Activated naive CD4-positive, alpha-beta T cell treated with anti-CD3 and anti-CD28 coated beads, Interleukin-2, amount 50 U/mL, for 16 hours (primary cell): ENCODE data around the gene MAP1LC3B.
"Not testable (repeated sequence)": the region's sequence is repeated elsewhere in the genome, so short reads cannot be mapped to it uniquely, and the experiment has no call there.

Experiments
- DNase-seq: peaks from one replicate; pipeline ENCODE4 v3.0.0-alpha.2; 2020

The MAP1LC3B gene

GRCh38 chr16:87361916-87362619 lies 30.1 kb upstream of the MAP1LC3B start:
- no peak for DNase-seq

- not testable (repeated sequence) for DNase-seq
Measured at GRCh38 chr16:87362828-87363559, 29.1 kb upstream of the MAP1LC3B start.

GRCh38 chr16:87363771-87364455 lies 28.2 kb upstream of the MAP1LC3B start:
- DNase-seq = no peak

DNA sequence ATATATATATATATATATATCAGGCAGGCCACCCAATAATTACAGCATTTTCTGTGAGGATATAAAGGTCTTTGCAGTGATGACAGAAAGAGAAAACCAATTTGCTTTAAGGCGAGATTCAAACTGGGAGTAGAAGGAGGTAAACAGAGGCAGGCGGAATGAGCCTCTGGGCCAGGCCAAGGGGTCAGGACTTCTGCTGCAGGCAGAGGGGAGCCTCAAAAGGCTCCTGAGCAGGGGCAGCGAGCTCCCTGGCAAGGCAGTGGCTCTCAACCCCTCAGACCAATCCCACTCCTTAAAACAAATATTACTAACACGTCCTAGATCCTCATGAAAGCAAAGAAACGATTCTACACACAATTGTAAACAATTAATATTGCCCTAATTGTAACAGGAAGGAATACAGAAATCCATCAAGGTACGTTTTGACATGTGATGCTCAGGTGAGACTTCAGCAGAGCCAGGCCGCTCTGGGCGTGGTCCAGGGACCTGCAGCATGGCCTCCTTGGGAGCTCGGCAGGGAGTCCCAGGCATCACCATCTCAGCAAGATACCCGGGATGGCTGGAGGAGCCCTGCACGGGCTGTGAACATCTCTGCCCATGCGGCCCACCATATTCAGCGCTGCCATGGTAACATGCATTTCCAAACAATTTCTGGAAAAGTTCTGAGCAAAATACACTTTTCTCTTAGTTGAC lies 27.0 kb upstream of the MAP1LC3B start:
- DNase-seq = no peak

DNA sequence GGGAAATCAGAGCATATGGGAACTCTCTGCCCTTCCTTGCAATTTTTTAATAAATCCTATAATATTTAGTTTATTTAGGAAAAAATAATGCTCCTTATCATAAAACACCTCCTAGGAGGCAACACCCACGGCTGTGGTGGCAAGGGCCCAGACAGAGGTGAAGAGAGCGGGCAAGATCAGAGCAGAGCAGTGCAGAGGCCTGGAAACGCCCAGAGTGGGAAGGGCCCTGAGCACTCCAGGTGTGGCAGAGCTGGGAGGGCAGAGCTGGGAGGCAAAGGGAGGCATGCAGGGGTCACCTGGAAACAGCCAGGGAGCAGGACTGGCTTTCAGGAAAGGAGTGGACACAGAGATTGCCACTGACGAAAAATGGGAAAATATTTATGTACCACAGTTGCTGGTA lies 25.8 kb upstream of the MAP1LC3B start:
- no peak for DNase-seq

DNA sequence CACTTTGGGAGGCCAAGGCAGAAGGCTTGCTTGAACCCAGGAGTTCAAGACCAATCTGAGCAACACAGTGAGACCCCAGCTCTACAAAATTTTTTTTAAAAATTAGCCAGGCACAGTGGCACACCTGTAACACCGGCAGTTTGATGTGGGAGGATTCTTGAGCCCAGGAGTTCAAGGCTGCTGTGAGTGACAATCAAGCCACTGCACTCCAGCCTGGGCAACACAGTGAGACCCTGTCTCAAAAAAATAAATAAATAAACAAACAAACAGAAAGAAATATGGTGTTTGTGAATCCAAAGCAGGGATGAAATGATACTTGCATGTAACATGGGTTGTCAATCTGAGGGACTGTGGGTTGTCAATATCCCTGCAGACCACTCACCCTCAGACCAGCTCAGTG lies 25.2 kb upstream of the MAP1LC3B start:
- DNase-seq = no peak

DNA sequence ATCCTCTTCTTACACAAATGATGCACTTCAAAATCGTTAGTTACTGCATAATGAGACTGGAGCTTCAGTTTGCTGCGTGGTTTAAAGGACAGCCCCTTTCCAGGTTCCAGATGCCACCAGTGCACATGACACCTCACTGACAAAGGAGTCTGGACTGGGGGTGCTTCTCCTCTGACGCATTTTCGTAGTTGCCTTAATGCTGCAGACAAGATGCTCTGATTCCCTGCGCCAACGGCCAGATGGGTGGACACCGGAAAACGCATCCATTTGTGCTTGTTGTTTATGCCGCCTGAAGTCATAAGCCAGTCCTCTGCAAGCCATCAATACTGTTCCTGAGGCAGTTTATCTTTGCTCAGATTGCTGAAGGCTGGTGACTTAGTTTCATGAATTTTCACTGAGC lies 24.6 kb upstream of the MAP1LC3B start:
- no peak for DNase-seq

GRCh38 chr16:87368029-87368770 lies 23.9 kb upstream of the MAP1LC3B start:
- no peak for DNase-seq

- no peak for DNase-seq
Measured at GRCh38 chr16:87369117-87369765, 22.9 kb upstream of the MAP1LC3B start.

GRCh38 chr16:87369796-87370719 lies 22.1 kb upstream of the MAP1LC3B start:
- DNase-seq = no peak

DNA sequence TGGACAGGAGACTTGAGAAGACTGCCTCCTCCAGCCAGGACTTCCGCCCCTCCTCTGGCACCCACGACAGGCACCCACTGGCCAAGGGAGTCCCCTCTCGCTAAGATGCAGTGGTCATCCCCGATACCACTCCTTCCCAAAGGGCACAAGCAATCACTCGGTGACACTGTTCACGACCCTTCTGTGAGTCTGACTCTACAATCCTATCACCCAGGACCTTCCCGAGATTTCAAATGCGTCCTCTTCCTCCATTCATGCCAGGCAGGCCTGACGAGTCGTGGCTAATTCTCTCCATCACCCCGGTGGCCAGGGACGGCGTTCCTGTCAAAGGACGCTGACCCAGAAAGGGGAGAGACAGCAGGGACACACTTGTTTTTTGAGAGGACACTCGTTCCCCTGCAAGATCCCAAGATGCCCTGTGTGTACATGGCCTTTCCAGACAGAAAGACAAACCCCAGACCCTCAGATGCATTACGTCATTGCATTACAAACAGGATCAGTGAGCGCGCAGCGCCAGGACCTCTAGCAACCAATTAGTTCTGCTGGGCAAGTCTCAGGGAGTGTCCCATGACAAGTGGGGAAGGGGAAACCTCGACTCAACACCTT lies 20.8 kb upstream of the MAP1LC3B start:
- no peak for DNase-seq

- DNase-seq = no peak
Measured at GRCh38 chr16:87372305-87372704, 19.8 kb upstream of the MAP1LC3B start.

DNA sequence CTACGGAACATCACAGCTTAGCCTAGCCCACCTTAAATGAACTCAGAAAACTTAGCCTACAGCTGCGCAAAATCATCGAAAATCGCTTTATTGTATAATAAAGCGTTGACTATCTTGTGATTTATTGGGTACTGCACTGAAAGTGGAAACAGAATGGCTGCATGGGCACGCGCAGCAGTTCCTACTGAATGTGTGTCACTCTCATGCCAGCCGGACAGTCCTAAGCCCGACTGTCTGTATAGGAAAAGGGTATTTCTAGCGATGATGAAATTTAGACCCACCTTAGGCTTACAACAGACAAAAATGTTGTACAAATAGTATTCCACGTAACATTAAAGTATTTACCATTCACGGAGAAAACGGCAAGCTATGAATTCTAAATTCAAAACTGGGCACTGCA lies 17.8 kb upstream of the MAP1LC3B start:
- DNase-seq = no peak

DNA sequence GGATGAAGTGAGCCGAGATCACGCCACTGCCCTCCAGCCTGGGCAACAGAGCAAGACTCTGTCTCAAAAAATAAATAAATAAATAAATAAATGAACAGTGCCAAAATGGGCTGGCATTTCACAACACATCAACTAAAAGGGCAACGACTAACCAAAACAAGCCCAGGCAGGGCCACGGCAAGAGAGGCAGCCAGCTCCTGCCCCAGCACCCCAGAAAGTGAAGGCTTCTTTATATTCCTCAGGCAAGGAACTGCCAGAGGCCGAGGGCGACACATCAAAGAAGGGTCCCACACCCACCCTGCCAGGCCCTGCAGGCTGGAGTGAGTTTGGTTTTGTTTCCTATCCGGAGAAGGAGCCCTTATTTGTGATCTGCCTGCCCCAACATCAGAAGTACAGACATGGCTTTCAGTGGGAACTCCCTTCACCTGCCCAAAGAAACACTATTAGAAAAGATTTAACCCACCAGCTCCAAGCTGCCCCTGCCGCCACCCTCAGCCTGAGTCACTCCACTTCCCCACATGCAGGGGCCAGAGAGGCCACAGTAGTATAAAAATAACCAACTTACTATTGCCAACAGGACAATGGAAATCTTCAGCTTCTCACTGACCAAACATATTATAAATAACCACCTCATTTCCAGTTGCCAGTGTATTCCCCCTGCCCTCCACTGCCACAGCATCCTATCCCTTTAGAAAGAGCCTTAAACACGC lies 16.6 kb upstream of the MAP1LC3B start:
- DNase-seq = no peak

DNA sequence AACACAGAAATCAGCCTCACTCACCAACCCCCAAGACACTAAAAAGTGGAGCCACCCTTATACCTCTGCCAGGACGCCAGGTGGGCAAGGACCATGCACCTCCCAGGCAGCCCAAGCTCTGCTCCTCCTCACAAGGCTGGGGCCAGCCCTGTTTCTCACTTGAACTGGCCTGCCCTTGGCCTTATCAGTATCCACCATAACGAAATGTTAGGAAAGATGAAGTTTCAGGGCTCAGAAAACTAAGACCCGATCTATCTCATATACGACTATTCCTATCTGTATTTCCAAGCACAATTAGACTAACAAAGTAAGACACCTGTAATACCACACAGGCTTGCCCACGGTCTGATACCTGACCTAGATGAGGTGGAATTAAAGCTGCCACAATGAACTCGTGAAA lies 15.5 kb upstream of the MAP1LC3B start:
- no peak for DNase-seq

- not testable (repeated sequence) for DNase-seq
Measured at GRCh38 chr16:87379312-87379752, 12.8 kb upstream of the MAP1LC3B start.

GRCh38 chr16:87380403-87380802 lies 11.7 kb upstream of the MAP1LC3B start:
- no peak for DNase-seq

GRCh38 chr16:87380881-87381280 lies 11.3 kb upstream of the MAP1LC3B start:
- DNase-seq = no peak

DNA sequence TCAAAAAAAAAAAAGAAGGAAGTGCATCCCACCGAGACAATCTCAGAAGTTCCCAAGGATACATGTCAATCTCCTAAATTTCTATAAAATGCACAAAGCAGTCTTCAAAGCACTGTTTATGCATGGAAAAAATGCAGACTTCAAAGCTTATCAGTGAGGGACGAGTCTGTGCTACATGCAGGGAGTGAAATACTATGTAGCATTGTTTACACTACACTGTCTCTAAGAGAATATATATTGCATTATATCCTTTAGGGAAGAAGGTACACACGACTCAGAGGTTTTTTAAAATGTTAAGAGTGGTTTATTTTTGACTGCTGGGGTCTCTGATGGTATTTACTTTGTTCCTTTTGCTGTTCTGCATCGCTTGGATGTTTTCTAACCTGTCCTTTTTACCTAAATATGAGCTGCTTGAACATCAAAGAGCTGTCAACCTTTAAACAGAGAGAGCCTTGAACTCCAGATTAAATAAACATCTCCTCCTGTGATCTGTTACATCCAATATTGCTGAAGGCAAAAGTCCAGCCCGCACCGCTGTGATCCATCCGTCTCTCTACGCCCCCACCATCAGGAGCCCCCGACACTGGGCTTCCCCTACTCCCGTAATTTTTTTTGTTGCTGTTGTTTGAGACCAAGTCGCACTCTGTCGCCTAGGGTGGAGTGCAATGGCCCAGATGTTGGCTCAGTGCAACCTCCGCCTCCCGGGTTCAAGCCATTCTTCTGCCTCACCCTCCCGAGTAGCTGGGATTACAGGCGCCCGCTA lies 9.9 kb upstream of the MAP1LC3B start:
- DNase-seq = no peak
